ENCODE results near the gene CST7.

DNA sequence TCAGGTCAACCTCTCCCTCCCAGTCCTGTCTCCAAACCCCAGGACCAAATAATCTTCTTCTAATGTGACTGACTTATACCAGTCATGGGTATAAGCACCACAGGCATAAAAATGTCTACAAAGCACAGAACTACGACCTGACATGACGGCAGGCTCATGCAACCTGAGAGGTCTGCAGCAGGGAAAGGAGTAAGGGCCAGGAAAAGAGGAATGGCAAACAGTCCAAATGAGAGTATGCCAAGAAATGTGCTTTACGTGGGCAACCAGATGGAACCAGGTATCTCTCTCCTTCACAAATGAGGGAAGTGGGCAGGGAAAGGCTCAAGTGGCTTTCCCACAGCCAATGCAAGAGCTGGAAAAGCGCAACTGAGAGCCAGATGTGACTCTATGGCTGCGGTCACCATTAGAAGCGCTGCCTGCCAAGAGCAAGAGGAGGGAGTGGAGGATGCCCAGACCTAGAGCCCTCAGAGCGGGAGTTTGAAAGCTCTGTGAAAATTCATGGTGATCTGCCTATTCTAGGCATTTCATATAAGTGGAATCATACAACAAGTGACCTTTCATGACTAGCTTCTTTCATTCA, 37.5 kb downstream of the CST7 start:
- TF ChIP-seq, protein P1, sequence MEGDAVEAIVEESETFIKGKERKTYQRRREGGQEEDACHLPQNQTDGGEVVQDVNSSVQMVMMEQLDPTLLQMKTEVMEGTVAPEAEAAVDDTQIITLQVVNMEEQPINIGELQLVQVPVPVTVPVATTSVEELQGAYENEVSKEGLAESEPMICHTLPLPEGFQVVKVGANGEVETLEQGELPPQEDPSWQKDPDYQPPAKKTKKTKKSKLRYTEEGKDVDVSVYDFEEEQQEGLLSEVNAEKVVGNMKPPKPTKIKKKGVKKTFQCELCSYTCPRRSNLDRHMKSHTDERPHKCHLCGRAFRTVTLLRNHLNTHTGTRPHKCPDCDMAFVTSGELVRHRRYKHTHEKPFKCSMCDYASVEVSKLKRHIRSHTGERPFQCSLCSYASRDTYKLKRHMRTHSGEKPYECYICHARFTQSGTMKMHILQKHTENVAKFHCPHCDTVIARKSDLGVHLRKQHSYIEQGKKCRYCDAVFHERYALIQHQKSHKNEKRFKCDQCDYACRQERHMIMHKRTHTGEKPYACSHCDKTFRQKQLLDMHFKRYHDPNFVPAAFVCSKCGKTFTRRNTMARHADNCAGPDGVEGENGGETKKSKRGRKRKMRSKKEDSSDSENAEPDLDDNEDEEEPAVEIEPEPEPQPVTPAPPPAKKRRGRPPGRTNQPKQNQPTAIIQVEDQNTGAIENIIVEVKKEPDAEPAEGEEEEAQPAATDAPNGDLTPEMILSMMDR (IDR thresholded peaks at IDR 0.05; ENCODE audit: borderline replicate concordance, extremely low read depth, low read length, poor library complexity, severe bottlenecking): no peak
- TF ChIP-seq EZH2 (IDR thresholded peaks at IDR 0.05; ENCODE audit: borderline replicate concordance, low read depth, low read length, severe bottlenecking): no peak

All from DND-41 (cell line).